ENCODE results near the gene TRIM14.
"Not testable (repeated sequence)": the region's sequence is repeated elsewhere in the genome, so short reads cannot be mapped to it uniquely, and the experiment has no call there.

Gene TRIM14

DNA sequence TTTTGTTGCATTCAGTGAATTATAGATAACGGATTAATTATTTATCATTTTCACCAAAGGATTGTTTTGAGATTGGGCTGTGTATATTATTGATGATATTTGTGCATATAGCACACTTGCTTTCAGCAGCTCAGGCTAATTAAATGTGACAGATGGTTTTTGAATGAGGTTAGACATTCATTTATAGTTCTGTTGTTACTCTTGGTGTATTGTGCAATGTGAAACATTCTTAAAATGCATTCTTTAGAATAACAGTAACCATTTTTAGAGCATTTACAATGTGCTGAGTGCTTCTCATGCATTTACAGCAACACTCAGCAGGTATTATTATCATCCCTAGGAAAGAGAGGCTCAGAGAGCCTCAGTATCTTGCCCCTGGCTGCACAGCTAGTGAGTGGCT lies 38.7 kb downstream of the TRIM14 start:
- H3K9me3 ChIP-seq (ENCODE audit: control insufficient read depth, insufficient read depth, low read depth, low read length): no peaks in the 10 kb centered on the region
- H3K4me1 ChIP-seq (ENCODE audit: control insufficient read depth, insufficient read depth, low read length): no peaks in the 10 kb centered on the region
- TF ChIP-seq ZNF24 (tag by site-specific recombination; IDR thresholded peaks at IDR 0.05) (no peak), ZNF660 (tag by site-specific recombination; IDR thresholded peaks at IDR 0.05) (no peak), ZNF600 (tag by site-specific recombination; IDR thresholded peaks at IDR 0.05) (no peak), ZNF792 (tag by site-specific recombination; IDR thresholded peaks at IDR 0.05) (no peak), MYNN (tag by site-specific recombination; IDR thresholded peaks at IDR 0.05; ENCODE audit: borderline replicate concordance) (no peak), ZNF274 (IDR thresholded peaks at IDR 0.05; ENCODE audit: low read length) (no peak), ZNF274 (tag by site-specific recombination; IDR thresholded peaks at IDR 0.05; ENCODE audit: borderline replicate concordance) (no peak), SP2 (tag by site-specific recombination; IDR thresholded peaks at IDR 0.05) (no peak), ZNF404 (tag by site-specific recombination; IDR thresholded peaks at IDR 0.05) (no peak), SP3 (tag by site-specific recombination; IDR thresholded peaks at IDR 0.05) (no peak)
- TF ChIP-seq, protein P1, sequence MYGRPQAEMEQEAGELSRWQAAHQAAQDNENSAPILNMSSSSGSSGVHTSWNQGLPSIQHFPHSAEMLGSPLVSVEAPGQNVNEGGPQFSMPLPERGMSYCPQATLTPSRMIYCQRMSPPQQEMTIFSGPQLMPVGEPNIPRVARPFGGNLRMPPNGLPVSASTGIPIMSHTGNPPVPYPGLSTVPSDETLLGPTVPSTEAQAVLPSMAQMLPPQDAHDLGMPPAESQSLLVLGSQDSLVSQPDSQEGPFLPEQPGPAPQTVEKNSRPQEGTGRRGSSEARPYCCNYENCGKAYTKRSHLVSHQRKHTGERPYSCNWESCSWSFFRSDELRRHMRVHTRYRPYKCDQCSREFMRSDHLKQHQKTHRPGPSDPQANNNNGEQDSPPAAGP (tag by site-specific recombination; IDR thresholded peaks at IDR 0.05): no peak
- peaks cover 3 to 71% of the 10 kb centered on the region in 2 experiments for H3K36me3 ChIP-seq (ENCODE audit: control insufficient read depth in 2 of 2, insufficient read depth in 1 of 2, low read length in 2 of 2)
- H3K27ac ChIP-seq (ENCODE audit: extremely low read depth, low read depth, low read length): no peak overlapping the region
- POLR2A ChIA-PET: interaction anchor here (1.5 kb wide), 1 partner anchor 24 kb away, joined by 4 read pairs; the partner anchor contains the start of gene NANS
- CTCF ChIA-PET: interaction anchor here (0.7 to 1.6 kb wide), 3 partner anchors 84 to 183 kb away, joined by 3 to 10 read pairs (median 5); no protein-coding TSS in a partner anchor
- H3K4me3 ChIP-seq (ENCODE audit: low read depth, low read length): no peak overlapping the region

DNA sequence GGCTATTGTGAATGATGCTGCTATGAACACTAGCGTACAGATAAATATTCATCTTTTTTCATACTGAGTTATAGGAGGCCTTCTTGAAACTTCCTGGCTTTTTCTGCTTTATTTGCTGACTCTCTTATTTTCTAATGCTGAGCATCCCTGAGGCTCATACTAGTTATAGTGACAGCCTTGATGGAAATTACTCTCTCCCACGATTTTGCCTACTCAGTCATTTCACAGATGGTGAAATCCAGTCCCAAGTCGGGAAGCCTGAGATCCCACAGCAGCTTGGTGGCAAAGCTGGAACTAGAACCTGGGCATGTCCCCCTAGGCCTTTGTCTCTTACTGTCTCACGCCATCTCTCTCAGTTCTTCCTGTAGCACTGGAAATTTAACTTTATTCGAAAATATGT lies 40.1 kb downstream of the TRIM14 start:
- ChIA-PET CTCF (interaction anchor here (0.6 to 1.6 kb wide), 4 partner anchors 13 to 1006 kb away, joined by 3 to 5 read pairs (median 3); no protein-coding TSS in a partner anchor), POLR2A (no interaction called here)
- H3K9me3 ChIP-seq (ENCODE audit: control insufficient read depth, insufficient read depth, low read depth, low read length): no peaks in the 10 kb centered on the region
- TF ChIP-seq YY1 (tag by site-specific recombination; IDR thresholded peaks at IDR 0.05) (no peak), ZNF768 (tag by site-specific recombination; IDR thresholded peaks at IDR 0.05) (no peak), ZNF677 (tag by site-specific recombination; IDR thresholded peaks at IDR 0.05) (no peak), OVOL3 (tag by site-specific recombination; IDR thresholded peaks at IDR 0.05) (no peak), WT1 (tag by site-specific recombination; IDR thresholded peaks at IDR 0.05) (no peak), GLIS2 (tag by site-specific recombination; IDR thresholded peaks at IDR 0.05) (no peak)
- TF ChIP-seq, protein P2, sequence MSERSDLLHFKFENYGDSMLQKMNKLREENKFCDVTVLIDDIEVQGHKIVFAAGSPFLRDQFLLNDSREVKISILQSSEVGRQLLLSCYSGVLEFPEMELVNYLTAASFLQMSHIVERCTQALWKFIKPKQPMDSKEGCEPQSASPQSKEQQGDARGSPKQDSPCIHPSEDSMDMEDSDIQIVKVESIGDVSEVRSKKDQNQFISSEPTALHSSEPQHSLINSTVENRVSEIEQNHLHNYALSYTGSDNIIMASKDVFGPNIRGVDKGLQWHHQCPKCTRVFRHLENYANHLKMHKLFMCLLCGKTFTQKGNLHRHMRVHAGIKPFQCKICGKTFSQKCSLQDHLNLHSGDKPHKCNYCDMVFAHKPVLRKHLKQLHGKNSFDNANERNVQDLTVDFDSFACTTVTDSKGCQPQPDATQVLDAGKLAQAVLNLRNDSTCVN (tag by site-specific recombination; optimal IDR thresholded peaks at IDR 0.05): no peak
- H3K27ac ChIP-seq (ENCODE audit: extremely low read depth, low read depth, low read length): no peak overlapping the region
- H3K4me1 ChIP-seq (ENCODE audit: control insufficient read depth, insufficient read depth, low read length): no peaks in the 10 kb centered on the region
- no peak overlapping the region for H3K4me3 ChIP-seq (ENCODE audit: low read depth, low read length)
- H3K36me3 ChIP-seq (ENCODE audit: control insufficient read depth in 2 of 2, insufficient read depth in 1 of 2, low read length in 2 of 2): peaks cover 3 to 57% of the 10 kb centered on the region in 2 experiments

DNA sequence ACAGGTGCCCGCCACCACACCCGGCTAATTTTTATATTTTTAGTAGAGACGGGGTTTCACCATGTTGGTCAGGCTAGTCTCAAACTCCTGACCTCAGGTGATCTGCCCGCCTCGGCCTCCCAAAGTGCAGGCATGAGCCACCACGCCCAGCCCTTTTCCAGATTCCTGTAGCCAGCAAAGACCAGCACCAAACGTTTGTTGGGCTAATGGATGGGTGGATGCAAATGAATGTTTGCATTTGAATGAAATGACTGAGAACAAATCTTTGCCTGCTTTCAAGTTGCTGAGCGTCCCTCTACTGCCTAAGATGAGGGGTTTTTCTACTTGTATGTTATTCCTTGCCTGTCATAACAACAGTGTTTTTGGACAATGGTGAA lies 42.5 kb downstream of the TRIM14 start:
- CTCF ChIA-PET: interaction anchor here (0.6 to 3.8 kb wide), 4 partner anchors 8 to 1303 kb away, joined by 3 to 48 read pairs (median 3); no protein-coding TSS in a partner anchor
- H3K9me3 ChIP-seq (ENCODE audit: control insufficient read depth, insufficient read depth, low read depth, low read length); H3K4me3 ChIP-seq (ENCODE audit: low read depth, low read length); POLR2A ChIA-PET; H3K27ac ChIP-seq (ENCODE audit: extremely low read depth, low read depth, low read length); H3K4me1 ChIP-seq (ENCODE audit: control insufficient read depth, insufficient read depth, low read length): not testable (repeated sequence)
- peaks cover 0 to 38% of the 10 kb centered on the region in 2 experiments; a peak in 2 of 3 replicates for H3K36me3 ChIP-seq (ENCODE audit: control insufficient read depth in 2 of 2, insufficient read depth in 1 of 2, low read length in 2 of 2)
